Measurements from ENCODE around the gene UBL4A.

UBL4A gene

GRCh38 chrX:154484255-154485149 is 1.9 kb downstream of the UBL4A start:
- no peak overlapping the region for H3K4me3 ChIP-seq (ENCODE audit: control insufficient read depth in 1 of 7, extremely low read depth in 1 of 7, insufficient read depth in 4 of 7, low read depth in 2 of 7, low read length in 6 of 7)
- peaks cover 0 to 3% (median 0%) of the 10 kb centered on the region in 5 experiments for H3K9me3 ChIP-seq (ENCODE audit: control extremely low read depth in 1 of 5, control insufficient read depth in 4 of 5, insufficient read depth in 2 of 5, low read depth in 1 of 5, low read length in 4 of 5)
- CTCF ChIA-PET = interaction anchor here (0.8 to 1.7 kb wide), 2 partner anchors 43 to 46 kb away, joined by 3 to 5 read pairs; no protein-coding TSS in a partner anchor
- peak overlapping the region in 1 of 2 experiments; percentile 73 for H3K27ac ChIP-seq (ENCODE audit: insufficient read depth in 1 of 2, low read depth in 1 of 2, low read length in 2 of 2, poor library complexity in 1 of 2, severe bottlenecking in 2 of 2)
- peaks cover 0 to 4% (median 0%) of the 10 kb centered on the region in 5 experiments for H3K27me3 ChIP-seq (replicated peaks in 2 of 5; ENCODE audit: control insufficient read depth in 4 of 5, insufficient read depth in 5 of 5, low read length in 4 of 5)
- WGBS (ENCODE audit: insufficient coverage) = 84% methylated on average over 12 of the region's 16 CpGs
- POLR2A ChIA-PET = interaction anchor here (0.7 to 1.1 kb wide), 2 partner anchors 32 to 513 kb away, joined by 3 to 4 read pairs; partner anchors contain the start of genes FAM3A and HCFC1
- DNase-seq = peak in 1 of 3 donors; percentile 27
- peaks cover 0 to 23% (median 10%) of the 10 kb centered on the region in 4 experiments for H3K36me3 ChIP-seq (ENCODE audit: control insufficient read depth in 4 of 4, insufficient read depth in 4 of 4, low read length in 3 of 4)
- peaks cover 0 to 37% (median 27%) of the 10 kb centered on the region in 4 experiments for H3K4me1 ChIP-seq (ENCODE audit: control extremely low read depth in 1 of 4, control insufficient read depth in 4 of 4, insufficient read depth in 4 of 4, low read length in 3 of 4)

- H3K9me3 ChIP-seq (ENCODE audit: control extremely low read depth in 1 of 5, control insufficient read depth in 4 of 5, insufficient read depth in 2 of 5, low read depth in 1 of 5, low read length in 4 of 5) = peaks cover 0 to 3% (median 0%) of the 10 kb centered on the region in 5 experiments
- 74% methylated on average over 5 of the region's 7 CpGs for WGBS (ENCODE audit: insufficient coverage)
These were observed 3.1 kb downstream of the UBL4A start for GRCh38 chrX:154483325-154483724.

GRCh38 chrX:154482786-154483185 is 3.6 kb downstream of the UBL4A start:
- CTCF ChIA-PET = no interaction called here
- WGBS (ENCODE audit: insufficient coverage) = 84% methylated on average over 6 of the region's 7 CpGs
- Histone ChIP-seq H3K4me3 (ENCODE audit: control insufficient read depth in 1 of 7, extremely low read depth in 1 of 7, insufficient read depth in 4 of 7, low read depth in 2 of 7, low read length in 6 of 7) (no peak overlapping the region), H3K4me1 (ENCODE audit: control extremely low read depth in 1 of 4, control insufficient read depth in 4 of 4, insufficient read depth in 4 of 4, low read length in 3 of 4) (peaks cover 0 to 43% (median 30%) of the 10 kb centered on the region in 4 experiments), H3K36me3 (ENCODE audit: control insufficient read depth in 4 of 4, insufficient read depth in 4 of 4, low read length in 3 of 4) (peaks cover 0 to 19% (median 7%) of the 10 kb centered on the region in 4 experiments), H3K9me3 (ENCODE audit: control extremely low read depth in 1 of 5, control insufficient read depth in 4 of 5, insufficient read depth in 2 of 5, low read depth in 1 of 5, low read length in 4 of 5) (peaks cover 0 to 3% (median 0%) of the 10 kb centered on the region in 5 experiments), H3K27me3 (replicated peaks in 2 of 5; ENCODE audit: control insufficient read depth in 4 of 5, insufficient read depth in 5 of 5, low read length in 4 of 5) (peaks cover 0 to 4% (median 0%) of the 10 kb centered on the region in 5 experiments), H3K27ac (ENCODE audit: insufficient read depth in 1 of 2, low read depth in 1 of 2, low read length in 2 of 2, poor library complexity in 1 of 2, severe bottlenecking in 2 of 2) (no peak overlapping the region)
- no peak for DNase-seq
- POLR2A ChIA-PET = no interaction called here

More at GRCh38 chrX:154483325-154483724, 3.1 kb downstream of the UBL4A start:
- peaks cover 0 to 38% (median 30%) of the 10 kb centered on the region in 4 experiments for H3K4me1 ChIP-seq (ENCODE audit: control extremely low read depth in 1 of 4, control insufficient read depth in 4 of 4, insufficient read depth in 4 of 4, low read length in 3 of 4)
- peaks cover 0 to 4% (median 0%) of the 10 kb centered on the region in 5 experiments for H3K27me3 ChIP-seq (replicated peaks in 2 of 5; ENCODE audit: control insufficient read depth in 4 of 5, insufficient read depth in 5 of 5, low read length in 4 of 5)
- peaks cover 0 to 19% (median 9%) of the 10 kb centered on the region in 4 experiments for H3K36me3 ChIP-seq (ENCODE audit: control insufficient read depth in 4 of 4, insufficient read depth in 4 of 4, low read length in 3 of 4)
- no peak for DNase-seq
- POLR2A ChIA-PET = interaction anchor here (0.7 kb wide), 1 partner anchor 512 kb away, joined by 4 read pairs; the partner anchor contains the start of gene HCFC1
- CTCF ChIA-PET = interaction anchor here (1.7 kb wide), 1 partner anchor 44 kb away, joined by 5 read pairs; no protein-coding TSS in a partner anchor
- H3K27ac ChIP-seq (ENCODE audit: insufficient read depth in 1 of 2, low read depth in 1 of 2, low read length in 2 of 2, poor library complexity in 1 of 2, severe bottlenecking in 2 of 2) = no peak overlapping the region
- no peak overlapping the region for H3K4me3 ChIP-seq (ENCODE audit: control insufficient read depth in 1 of 7, extremely low read depth in 1 of 7, insufficient read depth in 4 of 7, low read depth in 2 of 7, low read length in 6 of 7)

GRCh38 chrX:154481911-154482601 is 4.4 kb downstream of the UBL4A start:
- peaks cover 0 to 3% (median 0%) of the 10 kb centered on the region in 5 experiments for H3K9me3 ChIP-seq (ENCODE audit: control extremely low read depth in 1 of 5, control insufficient read depth in 4 of 5, insufficient read depth in 2 of 5, low read depth in 1 of 5, low read length in 4 of 5)
- H3K27ac ChIP-seq (ENCODE audit: insufficient read depth in 1 of 2, low read depth in 1 of 2, low read length in 2 of 2, poor library complexity in 1 of 2, severe bottlenecking in 2 of 2) = no peak overlapping the region
- H3K36me3 ChIP-seq (ENCODE audit: control insufficient read depth in 4 of 4, insufficient read depth in 4 of 4, low read length in 3 of 4) = peaks cover 0 to 19% (median 5%) of the 10 kb centered on the region in 4 experiments
- WGBS (ENCODE audit: insufficient coverage) = 87% methylated on average over 12 of the region's 14 CpGs
- peaks cover 0 to 37% (median 27%) of the 10 kb centered on the region in 4 experiments for H3K4me1 ChIP-seq (ENCODE audit: control extremely low read depth in 1 of 4, control insufficient read depth in 4 of 4, insufficient read depth in 4 of 4, low read length in 3 of 4)
- no peak for DNase-seq
- ChIA-PET CTCF (interaction anchor here (0.8 kb wide), 1 partner anchor 41 kb away, joined by 3 read pairs; no protein-coding TSS in a partner anchor), POLR2A (no interaction called here)
- peaks cover 0 to 4% (median 0%) of the 10 kb centered on the region in 5 experiments for H3K27me3 ChIP-seq (replicated peaks in 2 of 5; ENCODE audit: control insufficient read depth in 4 of 5, insufficient read depth in 5 of 5, low read length in 4 of 5)
- H3K4me3 ChIP-seq (ENCODE audit: control insufficient read depth in 1 of 7, extremely low read depth in 1 of 7, insufficient read depth in 4 of 7, low read depth in 2 of 7, low read length in 6 of 7) = no peak overlapping the region

GRCh38 chrX:154481195-154481594 is 5.2 kb downstream of the UBL4A start:
- H3K27ac ChIP-seq (ENCODE audit: insufficient read depth in 1 of 2, low read depth in 1 of 2, low read length in 2 of 2, poor library complexity in 1 of 2, severe bottlenecking in 2 of 2) = no peak overlapping the region
- ChIA-PET CTCF (no interaction called here), POLR2A (interaction anchor here (1.2 kb wide), 1 partner anchor 9 kb away, joined by 12 read pairs; the partner anchor contains the start of gene SLC10A3)
- peaks cover 0 to 35% (median 24%) of the 10 kb centered on the region in 4 experiments for H3K4me1 ChIP-seq (ENCODE audit: control extremely low read depth in 1 of 4, control insufficient read depth in 4 of 4, insufficient read depth in 4 of 4, low read length in 3 of 4)
- peaks cover 0 to 4% (median 0%) of the 10 kb centered on the region in 5 experiments for H3K27me3 ChIP-seq (replicated peaks in 2 of 5; ENCODE audit: control insufficient read depth in 4 of 5, insufficient read depth in 5 of 5, low read length in 4 of 5)
- peaks cover 0 to 19% (median 5%) of the 10 kb centered on the region in 4 experiments for H3K36me3 ChIP-seq (ENCODE audit: control insufficient read depth in 4 of 4, insufficient read depth in 4 of 4, low read length in 3 of 4)
- H3K4me3 ChIP-seq (ENCODE audit: control insufficient read depth in 1 of 7, extremely low read depth in 1 of 7, insufficient read depth in 4 of 7, low read depth in 2 of 7, low read length in 6 of 7) = no peak overlapping the region
- no peaks in the 10 kb centered on the region for H3K9me3 ChIP-seq (ENCODE audit: control extremely low read depth in 1 of 5, control insufficient read depth in 4 of 5, insufficient read depth in 2 of 5, low read depth in 1 of 5, low read length in 4 of 5)
- 89% methylated on average over 2 of the region's 5 CpGs for WGBS (ENCODE audit: insufficient coverage)
- no peak for DNase-seq

GRCh38 chrX:154478728-154479622 is 7.4 kb downstream of the UBL4A start, which contains the start of gene LAGE3:
TSS of gene LAGE3 (minus strand) at chrX:154479281. CDS start at chrX:154478915, 366 bp downstream.
- 37% methylated on average over 77 of the region's 85 CpGs for WGBS (ENCODE audit: insufficient coverage)
- H3K27ac ChIP-seq (ENCODE audit: insufficient read depth in 1 of 2, low read depth in 1 of 2, low read length in 2 of 2, poor library complexity in 1 of 2, severe bottlenecking in 2 of 2) = peak within 1 kb of the TSS in 1 of 2 experiments; percentile 73
- peak; percentile 83 to 91 (median 91) for DNase-seq
- POLR2A ChIA-PET = interaction anchor here (1.0 kb wide), 2 partner anchors 11 to 70 kb away, joined by 3 to 8 read pairs; partner anchors contain the start of genes DNASE1L1 and SLC10A3
- H3K36me3 ChIP-seq (ENCODE audit: control insufficient read depth in 4 of 4, insufficient read depth in 4 of 4, low read length in 3 of 4) = peaks cover 0 to 6% (median 0%) of the 10 kb centered on the region in 4 experiments
- no peaks in the 10 kb centered on the region for H3K27me3 ChIP-seq (replicated peaks in 2 of 5; ENCODE audit: control insufficient read depth in 4 of 5, insufficient read depth in 5 of 5, low read length in 4 of 5)
- peaks cover 0 to 15% (median 9%) of the 10 kb centered on the region in 4 experiments for H3K4me1 ChIP-seq (ENCODE audit: control extremely low read depth in 1 of 4, control insufficient read depth in 4 of 4, insufficient read depth in 4 of 4, low read length in 3 of 4)
- CTCF ChIA-PET = no interaction called here
- H3K4me3 ChIP-seq (ENCODE audit: control insufficient read depth in 1 of 7, extremely low read depth in 1 of 7, insufficient read depth in 4 of 7, low read depth in 2 of 7, low read length in 6 of 7) = peak within 1 kb of the TSS; percentile 45 to 80 (median 63)
- no peaks in the 10 kb centered on the region for H3K9me3 ChIP-seq (ENCODE audit: control extremely low read depth in 1 of 5, control insufficient read depth in 4 of 5, insufficient read depth in 2 of 5, low read depth in 1 of 5, low read length in 4 of 5)
